Measurements from ENCODE around the gene IKZF1.

Gene IKZF1

DNA sequence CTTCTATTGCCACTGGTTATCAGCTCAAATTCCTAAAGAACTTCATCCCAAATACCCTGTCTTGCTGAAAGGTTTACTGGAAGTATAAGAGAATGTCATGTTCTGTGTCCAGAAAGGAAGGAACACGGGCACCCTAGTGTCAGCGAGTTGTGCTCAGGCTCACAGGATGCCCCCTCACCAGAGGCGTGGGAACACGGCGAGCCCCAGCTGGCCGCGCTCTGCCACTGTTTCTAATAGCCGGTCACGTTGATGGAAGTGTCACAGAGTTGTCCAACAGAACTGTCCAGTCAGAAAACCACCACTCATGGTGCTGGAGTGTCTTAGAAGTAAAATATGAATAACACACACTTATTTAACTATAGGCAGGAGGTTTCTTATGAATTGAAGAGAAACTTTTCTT is 72.8 kb downstream of the IKZF1 start:
- no peak for DNase-seq

DNA sequence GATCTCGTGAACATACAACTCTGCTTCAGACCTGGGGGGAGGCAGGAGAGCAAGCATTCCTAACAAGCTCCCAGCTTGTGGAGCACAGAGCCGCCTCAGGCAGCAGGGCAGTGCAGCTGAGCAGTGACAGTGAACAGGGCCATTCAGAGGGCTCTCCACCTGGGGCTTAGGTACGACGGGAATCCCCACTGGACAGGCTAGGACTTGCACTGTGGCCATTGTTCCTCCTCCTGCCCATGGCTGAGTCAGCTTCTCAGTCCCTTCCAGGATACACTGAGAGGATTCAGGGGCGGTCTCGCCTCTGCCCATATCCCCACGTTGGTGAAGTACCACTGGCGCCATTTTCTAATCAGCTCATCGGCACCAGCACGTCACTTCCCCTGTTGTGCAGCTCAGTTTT is 74.6 kb downstream of the IKZF1 start:
- no peak for DNase-seq

DNA sequence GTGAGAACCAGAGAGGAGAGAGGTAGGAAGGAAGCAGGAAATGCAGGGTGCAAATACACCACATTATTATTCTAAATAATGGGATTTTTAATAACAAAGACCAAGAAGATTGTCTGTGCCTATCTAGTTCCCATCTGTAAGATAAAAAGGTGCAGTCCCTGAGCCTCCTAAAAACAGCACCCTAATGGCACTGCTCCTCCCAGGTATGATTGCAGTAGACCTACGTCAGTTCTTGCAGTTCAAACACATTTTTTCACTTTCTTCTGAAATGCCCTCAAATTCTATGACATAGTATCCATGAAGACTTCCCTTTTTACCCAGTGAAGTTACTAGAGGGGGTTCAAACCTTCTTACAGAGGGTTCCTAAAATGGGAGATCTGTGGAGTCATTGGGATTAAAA is 75.0 kb downstream of the IKZF1 start:
- no peak for DNase-seq

DNA sequence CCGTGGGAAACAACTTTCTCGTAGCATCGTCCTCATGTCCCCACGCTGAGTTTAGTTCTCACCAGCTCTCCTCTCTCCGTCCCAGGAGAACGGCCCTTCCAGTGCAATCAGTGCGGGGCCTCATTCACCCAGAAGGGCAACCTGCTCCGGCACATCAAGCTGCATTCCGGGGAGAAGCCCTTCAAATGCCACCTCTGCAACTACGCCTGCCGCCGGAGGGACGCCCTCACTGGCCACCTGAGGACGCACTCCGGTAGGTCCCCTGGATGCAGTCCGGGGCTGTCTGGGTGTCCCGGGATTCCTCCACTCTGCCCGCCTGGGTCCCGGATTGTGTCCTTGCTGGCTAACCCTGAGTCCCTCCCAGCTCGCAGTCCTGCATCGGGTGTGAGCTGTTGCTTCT is 77.9 kb downstream of the IKZF1 start:
- DNase-seq, result no peak

DNA sequence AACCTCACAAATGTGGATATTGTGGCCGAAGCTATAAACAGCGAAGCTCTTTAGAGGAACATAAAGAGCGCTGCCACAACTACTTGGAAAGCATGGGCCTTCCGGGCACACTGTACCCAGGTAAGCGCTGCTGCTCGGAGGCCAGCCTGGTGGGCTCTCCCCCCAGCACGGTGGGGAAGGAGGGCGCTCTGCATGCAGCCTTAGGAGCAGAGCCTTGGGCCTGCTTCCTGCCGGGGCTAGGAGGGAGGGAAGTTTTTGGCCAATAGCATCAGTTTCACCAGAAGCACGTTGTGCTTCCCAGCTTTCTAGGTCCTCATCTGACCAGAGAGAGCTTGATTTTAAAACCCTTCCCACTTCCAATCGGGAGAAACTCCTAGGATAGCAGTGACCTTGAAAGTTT is 82.8 kb downstream of the IKZF1 start:
- DNase-seq, result no peak

DNA sequence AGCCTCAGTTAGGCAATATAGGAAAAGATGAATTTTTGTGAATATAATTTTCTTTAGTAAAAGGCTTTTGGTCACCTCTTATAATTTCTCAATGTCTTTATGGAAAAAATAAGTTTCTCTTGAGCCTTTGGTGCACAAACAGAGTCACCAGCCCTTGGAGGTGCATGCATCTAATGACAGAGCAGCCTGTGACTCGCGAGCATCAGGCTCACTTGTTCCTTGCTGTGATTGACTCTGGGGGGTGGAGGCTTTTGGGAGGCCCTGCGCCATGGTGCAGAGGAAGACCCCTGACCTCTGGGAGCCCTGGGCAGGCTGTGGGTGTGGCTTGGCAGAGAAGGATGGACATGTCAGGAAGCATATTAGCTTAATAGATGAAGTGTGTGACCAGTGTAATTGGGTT is 85.4 kb downstream of the IKZF1 start:
- no peak for DNase-seq

DNA sequence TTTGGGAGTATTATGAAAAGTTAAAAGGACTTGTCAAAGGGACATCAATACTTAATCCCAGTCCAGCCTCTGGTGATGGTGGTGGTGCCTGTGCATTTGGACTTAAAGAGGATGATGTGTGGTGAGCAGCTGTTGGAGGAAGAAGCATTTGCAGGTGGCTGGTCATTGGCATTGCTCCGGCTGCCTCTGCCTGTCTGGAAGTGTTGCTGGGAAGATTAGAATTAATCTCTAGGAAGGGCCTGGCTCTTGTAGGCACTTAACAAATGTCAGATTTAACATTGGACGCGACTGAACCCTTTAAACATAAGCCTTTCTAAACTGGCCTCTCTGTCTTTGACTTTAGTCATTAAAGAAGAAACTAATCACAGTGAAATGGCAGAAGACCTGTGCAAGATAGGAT is 86.9 kb downstream of the IKZF1 start:
- DNase-seq, result no peak

DNA sequence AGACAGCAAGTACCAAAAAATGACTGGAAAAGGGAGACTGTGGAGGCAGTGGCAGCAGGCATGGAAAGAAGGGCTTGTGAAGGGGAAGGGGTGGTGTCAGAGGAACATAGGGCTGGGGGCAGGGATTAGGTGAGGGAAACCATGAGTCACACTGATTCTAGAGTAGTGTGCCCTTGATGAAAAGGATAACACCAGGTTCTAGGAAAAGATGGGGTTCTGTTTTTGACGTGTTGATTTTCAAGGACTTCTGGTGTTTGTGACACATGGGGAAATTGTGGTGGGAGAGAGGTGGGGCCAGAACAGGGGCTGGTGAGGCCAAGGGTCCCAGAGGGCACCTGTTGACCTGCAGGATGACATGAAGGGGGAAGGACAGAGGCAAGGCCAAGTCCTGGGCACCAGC is 88.6 kb downstream of the IKZF1 start:
- DNase-seq, result no peak

DNA sequence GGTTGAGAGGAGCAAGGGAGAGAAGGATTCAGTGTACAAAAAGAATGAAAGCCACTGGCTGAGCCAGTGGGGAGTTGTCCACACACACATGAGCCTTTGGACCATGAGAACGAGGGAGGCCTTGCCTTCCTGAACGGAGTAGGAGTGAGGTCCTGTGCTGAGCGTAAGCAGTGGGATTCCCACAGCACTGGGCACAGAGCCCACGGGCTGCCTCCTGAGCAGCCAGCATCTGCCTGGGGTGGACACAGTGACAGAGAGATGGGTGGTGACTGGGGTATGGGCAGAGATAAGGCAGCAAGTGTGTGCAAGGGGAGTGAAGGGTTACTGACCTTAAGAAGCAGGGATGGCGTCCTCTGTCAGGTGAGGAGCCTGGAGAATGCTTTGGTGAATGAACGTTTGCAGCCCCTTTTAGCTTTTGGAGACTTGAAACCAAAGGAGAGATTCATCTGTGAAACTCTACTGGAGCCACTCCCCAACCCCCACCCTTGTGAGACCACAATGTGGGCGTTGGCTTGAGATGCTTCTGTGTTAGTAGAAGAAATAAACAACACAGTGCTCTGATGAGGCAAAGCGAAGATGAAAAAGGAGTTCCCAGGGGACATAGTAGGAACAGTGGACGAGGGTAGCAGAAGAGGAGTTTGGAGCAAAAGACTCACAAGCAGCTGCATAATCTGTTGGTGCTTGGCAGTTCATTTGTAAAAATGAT is 89.2 kb downstream of the IKZF1 start:
- DNase-seq, result no peak

DNA sequence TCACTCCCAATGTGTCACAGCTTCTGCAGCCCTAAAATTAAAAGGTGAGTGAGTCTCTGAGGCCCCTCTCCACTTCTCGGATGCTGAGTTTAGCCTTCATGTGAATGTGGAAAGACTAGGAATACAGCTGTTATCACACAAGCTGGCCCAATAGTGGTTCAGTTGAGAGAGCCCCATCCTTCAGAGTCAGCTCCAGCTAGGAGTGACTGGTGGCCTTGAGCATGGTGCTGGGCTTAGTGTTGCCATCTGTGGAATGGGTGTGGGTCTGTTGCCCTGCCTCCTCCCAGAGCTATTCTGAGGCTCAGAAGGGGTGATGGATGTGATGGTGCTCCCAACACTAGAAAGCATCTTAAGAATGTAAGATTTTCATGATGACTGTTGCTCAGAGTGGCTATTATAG is 89.8 kb downstream of the IKZF1 start:
- no peak for DNase-seq

DNA sequence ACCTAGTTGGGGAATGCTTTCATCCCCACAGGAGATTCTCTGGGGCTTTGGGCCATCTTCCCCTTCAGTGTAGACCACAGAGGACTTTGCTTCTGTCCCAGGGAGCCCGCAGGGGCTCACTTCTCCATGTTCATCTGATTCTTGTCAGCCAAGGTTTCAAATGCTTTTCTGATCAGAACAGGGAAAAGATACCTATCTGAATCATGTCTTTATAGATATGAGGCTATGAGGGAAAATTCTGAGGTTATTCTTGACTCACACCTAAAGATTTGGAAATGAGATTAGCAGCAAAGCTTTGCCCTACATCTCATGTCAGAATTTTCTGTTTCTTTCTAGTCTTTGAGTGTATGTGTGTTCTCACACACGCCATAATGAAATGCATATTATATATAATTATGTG is 92.3 kb downstream of the IKZF1 start:
- DNase-seq, result no peak

DNA sequence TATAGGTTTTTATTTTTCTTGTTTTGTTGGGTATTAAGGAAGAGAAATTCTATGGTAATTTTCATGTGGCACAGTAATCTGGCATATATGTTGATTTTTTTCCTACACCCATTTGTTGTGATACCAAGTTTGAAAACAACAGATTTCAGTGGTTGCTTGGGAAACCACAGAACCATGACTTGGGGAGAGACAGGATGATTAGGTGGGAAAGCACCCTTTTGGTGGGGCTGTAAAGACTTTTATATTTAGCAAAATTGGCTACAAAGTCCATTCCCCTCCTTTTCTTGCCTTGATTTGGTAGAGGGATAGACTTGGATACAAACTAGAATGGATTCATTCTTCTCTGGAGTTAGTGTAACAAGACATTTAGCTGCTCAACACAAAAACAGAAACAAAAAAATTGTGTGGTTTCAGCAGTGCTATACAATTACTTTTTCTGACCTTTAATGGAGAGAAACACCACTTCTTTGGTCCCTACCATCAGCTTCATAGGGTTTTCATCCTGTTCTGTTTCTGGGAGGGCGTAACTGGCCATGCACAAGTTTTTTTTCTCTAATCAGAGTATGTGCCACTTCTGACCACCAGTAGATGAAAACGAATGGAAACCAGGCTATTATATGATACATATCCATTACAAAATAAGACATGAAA is 92.9 kb downstream of the IKZF1 start:
- no peak for DNase-seq

DNA sequence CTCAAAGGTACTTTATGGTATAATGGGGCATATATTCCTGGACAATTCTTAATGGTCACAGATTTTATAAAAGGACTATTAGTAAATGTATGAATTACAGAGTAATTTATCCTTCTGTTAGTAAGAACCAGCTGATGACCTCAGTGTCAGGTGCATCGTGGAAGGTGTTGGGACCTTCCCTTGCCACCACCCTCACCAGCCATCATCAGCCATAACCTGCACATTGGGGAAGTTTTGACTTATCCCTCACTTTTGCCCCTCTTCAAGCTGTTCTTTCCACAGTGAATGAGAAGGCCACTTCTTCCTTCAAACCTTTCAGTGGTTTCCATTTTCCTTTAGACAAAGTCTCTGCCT is 93.4 kb downstream of the IKZF1 start:
- no peak for DNase-seq

DNA sequence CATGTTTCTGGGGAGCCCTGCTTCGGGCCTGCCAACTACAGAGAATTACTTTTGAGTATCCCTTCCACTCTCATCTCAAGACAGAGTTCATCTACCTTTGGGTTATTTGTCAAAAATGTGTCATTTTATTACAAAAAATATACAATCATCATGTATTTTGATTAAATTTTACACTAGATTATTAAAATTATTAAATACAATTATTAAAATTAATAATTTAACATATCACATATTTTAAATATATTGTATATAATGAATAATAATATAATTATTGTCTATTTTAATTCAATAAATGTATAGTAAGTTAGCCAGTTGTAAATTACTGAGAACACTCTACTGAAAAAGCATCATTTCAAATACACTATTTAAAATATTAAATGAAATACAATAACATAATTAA is 94.7 kb downstream of the IKZF1 start:
- DNase-seq, result no peak

DNA sequence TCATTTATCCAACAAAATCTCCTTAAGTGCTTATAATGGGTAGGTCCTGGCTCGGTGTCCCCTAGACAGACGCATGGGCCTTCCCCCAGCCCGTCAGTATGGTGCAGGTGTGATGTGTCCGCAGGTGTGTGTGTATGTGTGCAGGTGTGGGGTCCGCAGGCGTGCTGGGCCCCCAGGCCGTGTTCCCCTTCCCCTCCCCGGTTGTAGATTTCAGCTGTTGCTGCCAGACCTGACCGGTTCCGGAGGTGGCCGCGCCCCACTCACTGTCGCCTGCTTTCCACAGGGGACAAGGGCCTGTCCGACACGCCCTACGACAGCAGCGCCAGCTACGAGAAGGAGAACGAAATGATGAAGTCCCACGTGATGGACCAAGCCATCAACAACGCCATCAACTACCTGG is 95.1 kb downstream of the IKZF1 start:
- DNase-seq, result no peak

DNA sequence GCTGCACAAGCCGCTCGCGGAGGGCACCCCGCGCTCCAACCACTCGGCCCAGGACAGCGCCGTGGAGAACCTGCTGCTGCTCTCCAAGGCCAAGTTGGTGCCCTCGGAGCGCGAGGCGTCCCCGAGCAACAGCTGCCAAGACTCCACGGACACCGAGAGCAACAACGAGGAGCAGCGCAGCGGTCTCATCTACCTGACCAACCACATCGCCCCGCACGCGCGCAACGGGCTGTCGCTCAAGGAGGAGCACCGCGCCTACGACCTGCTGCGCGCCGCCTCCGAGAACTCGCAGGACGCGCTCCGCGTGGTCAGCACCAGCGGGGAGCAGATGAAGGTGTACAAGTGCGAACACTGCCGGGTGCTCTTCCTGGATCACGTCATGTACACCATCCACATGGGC is 95.6 kb downstream of the IKZF1 start:
- DNase-seq, result no peak

DNA sequence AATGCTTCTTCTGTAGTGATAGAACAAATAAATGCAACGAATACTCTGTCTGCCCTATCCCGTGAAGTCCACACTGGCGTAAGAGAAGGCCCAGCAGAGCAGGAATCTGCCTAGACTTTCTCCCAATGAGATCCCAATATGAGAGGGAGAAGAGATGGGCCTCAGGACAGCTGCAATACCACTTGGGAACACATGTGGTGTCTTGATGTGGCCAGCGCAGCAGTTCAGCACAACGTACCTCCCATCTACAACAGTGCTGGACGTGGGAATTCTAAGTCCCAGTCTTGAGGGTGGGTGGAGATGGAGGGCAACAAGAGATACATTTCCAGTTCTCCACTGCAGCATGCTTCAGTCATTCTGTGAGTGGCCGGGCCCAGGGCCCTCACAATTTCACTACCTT is 99.9 kb downstream of the IKZF1 start:
- DNase-seq, result no peak

DNA sequence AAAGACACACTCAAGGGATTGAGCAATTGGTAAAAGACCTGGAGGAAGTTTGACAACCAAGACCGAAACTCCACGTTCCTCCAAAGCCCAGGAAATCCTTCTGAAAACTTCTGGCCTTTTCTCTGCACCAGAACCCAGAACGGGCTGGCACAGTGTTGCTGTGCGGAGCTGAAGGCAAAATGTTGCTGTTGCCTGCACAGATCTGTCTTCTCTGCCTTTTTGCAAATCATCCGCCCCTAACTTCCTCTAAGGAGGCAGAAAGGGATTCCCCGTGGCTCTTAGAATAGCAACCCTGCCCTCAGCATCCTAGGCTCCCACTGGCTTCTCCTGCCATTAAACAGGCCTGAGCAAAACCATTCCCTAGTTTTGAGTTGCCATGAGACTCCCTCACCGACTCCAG is 100.7 kb downstream of the IKZF1 start:
- DNase-seq, result no peak

DNA sequence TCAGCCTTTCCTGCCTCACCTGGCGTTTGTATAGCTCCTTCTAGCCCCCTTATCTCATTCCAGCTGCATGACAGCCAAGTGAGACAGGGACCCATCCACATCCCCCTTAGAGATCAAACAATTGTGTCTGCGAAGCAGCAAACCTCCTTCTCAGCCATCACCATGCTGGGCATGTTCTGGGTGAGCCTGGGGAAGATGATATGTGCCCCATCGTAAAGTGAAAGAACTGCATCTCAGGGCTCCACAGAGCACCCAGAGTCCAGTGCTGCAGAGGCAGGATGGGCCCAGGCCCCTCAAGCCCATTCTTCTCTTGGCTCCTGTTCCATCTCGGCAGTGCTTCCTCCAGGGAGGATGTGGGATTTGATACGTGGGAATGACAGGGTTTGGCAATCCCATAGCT is 102.4 kb downstream of the IKZF1 start:
- DNase-seq, result no peak

DNA sequence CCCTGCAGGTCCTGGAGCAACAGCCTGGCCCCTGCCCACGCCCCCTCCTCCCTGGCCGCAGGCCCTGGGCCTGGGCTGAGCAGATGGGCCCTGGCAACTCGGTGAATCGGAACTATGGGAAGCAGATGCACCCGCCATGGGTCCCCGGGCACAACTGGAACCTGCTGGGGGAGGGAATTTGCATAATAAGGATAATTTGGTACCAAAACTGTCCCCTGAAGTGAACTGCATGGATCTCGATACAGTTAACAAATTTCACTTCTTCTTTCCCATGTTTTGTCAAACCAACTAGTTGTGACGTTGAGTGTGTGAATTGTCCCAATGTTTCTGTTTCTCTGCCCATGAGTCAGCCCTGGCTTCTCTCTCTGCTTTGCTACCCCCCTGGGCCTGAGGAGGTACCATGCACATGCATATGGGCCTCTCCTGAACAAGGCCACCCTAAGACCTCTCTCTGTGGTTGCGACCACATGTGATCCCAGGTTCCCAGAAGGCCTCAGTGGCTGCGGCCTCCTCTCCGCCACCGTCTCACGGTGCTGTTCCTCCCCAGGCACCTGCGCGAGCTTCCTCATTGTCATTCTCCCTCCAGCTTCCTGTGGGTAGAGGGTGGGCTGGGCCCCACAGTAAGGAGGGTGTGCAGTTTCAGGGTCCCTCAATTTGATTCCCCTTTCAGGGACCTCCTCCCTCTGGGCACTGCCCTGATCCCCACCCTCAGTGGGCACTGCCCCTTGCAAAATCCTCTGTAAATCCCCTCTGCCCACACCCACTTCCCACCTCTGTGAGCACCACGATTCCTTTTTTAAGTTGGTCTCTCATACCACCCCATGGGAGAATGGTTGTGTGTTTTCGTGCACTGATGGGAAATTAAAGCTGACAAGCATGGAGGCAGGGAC is 105.6 kb downstream of the IKZF1 start:
- peak in 1 of 14 donors; percentile 11 for DNase-seq

DNA sequence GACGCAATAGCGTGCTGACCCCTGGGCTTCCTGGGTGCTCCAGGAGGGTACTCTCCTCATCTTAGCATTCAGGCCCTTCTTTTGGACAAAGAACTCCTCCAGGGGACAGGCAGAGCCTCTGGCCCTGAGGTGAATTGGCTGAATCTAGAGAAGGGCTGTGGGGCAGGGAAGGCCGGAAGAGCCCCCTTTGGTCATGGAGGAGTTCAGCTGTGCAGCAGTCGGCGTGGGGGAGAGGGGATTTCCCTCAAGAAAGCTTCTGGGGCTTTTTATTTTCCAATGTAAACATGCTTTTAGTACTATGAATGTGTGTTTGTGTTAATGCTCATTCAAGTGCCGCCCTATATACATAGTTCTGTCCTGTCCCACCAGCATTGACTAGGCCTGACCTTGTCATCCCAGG is 106.8 kb downstream of the IKZF1 start:
- DNase-seq, result no peak

DNA sequence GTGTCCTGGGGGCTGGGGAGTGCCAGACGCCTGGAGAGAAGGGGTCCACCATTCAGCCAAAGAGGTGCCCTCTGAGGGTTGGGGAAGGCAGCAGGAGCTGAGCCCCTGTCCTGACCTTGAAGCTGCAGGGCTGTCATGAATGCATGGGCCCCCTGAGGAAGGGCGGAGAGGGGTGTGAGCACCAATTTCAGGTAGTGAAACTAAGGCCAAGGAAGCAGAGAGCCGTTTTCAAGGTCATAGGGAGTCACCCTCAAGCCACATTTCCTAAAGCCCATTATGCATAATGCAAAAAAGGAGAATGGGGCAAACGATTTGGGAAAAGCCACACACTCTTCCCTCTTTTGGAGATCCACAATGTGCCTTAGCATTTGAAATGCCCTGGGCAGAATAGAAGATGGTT is 108.5 kb downstream of the IKZF1 start:
- DNase-seq, result no peak

DNA sequence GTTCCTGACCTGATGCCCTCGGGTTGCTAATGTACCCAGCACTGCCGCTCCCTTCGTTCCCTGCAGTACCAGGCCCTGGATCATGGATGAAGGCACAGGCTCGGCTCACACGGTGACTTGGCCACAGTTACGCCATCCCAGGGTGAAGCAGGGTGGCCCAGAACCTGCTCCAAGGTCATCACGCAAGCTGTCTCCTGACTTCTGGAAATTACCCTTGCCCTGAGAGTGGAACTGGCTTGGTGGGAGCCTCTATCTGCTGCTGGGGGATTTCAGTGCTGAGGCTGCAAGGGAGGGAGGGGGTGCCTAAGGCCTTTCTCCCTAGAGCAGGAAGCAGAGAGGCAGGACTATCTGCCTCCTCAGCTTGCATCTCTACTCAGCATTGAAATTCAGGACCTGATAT is 109.0 kb downstream of the IKZF1 start:
- DNase-seq, result no peak

DNA sequence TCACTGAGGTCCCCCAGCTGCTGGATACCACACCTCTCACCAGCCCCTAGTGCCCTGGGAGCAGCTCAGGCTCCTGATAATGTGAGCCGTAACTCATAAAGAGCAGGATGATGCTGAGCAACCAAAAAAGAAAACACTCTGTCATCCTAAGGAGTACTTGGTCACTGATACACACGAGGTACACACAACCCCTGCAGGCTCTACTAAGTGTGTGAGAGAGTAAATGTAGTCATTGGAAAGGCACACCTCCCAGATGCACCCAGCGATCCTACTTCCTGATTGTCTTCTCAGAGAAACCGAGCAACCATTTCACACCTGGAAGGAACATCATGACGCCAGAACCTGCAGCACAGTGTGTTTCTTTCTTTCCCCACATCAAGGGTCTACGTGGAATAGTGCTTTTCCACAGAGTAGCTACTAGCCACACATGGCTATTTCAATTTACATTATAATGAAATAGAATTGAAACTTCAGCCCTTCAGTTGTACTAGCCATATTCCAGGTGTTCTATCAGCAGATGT is 111.4 kb downstream of the IKZF1 start:
- no peak for DNase-seq
